Measurements from ENCODE around the gene C11orf24.

C11orf24 gene

DNA sequence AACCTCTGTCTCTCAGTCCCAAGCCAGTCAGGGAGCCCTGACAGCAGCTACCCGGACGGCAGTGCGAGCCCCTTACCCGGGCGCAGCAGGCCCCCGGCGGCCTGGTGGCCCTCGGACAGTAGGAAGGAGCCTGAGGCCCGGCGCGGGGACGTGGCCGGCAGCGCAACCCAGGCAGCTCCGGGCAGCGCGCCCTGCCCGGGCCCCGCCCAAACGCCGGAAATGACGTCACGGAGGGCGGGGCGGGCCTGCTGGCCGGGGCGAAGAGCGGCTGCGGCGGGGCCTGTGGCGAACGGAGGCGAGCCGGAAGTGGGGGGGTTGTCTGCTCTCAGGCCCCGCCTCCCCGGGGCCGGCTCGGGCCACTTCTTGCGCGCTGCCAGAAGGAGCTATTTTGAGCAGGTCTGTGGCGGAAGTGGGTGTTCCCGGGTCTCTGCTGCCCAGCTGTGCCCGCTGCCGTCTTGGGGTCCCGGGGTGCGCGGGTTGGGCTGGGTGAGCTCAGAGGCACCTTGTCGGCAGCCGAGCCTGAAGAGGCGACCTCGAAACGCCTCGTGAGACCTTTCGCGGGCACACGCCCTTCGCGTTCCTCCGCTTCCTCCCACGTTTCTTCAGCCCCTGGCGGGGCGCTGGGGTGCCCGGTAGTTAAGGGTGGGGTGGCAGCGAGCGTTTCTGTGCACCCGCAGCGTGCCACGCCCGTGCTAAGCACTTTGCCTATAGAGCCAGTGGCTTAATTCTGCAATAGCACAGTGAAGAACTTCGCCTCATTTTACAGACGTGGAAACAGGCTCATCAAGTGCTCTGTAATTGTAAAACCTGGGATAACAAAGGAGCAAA, at the start of gene C11orf24:
Gene C11orf24 (minus strand): TSS at position 193 of the 828 bp plus-strand sequence. CDS start 8,206 bp downstream, outside the sequence.
- peak within 1 kb of the TSS; percentile 96 for H3K4me3 ChIP-seq (ENCODE audit: low read length)

DNA sequence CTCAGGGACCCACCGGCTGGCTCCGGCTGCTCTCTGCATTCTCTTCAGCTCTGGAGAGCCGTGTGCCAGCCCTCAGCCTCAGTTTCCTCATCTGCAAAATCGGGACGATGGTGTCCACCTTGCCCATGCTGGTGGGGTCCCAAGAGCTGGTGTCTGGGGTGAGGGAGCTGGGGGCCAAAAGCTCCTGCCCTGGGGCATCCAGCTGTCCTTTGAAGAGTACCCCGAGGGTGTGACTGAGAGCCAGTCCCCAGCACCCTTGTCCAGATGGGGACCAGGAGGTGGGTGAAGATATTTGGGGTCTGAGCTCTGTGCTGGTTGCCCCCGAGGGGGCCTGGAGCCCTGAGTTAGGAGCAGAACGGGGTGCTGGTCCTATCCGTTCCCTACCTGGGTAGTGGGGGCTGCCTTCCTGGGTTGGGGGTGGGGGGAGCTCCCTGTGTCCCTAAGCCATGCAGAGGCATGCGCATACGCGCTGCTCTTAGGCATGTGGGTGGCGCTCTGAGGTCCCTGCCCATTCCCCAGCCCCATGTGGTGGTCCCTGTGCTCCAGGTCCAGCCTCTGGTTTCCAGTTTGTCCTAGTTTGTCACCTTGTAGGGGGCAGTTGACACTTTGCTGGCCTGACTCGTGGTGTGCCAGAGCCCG, 45.5 kb upstream of the C11orf24 start:
- no peak for DNase-seq (ENCODE audit: low read depth)
- no peak overlapping the region for H3K4me3 ChIP-seq (ENCODE audit: low read length)
- TF ChIP-seq, protein P1, sequence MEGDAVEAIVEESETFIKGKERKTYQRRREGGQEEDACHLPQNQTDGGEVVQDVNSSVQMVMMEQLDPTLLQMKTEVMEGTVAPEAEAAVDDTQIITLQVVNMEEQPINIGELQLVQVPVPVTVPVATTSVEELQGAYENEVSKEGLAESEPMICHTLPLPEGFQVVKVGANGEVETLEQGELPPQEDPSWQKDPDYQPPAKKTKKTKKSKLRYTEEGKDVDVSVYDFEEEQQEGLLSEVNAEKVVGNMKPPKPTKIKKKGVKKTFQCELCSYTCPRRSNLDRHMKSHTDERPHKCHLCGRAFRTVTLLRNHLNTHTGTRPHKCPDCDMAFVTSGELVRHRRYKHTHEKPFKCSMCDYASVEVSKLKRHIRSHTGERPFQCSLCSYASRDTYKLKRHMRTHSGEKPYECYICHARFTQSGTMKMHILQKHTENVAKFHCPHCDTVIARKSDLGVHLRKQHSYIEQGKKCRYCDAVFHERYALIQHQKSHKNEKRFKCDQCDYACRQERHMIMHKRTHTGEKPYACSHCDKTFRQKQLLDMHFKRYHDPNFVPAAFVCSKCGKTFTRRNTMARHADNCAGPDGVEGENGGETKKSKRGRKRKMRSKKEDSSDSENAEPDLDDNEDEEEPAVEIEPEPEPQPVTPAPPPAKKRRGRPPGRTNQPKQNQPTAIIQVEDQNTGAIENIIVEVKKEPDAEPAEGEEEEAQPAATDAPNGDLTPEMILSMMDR (conservative IDR thresholded peaks at IDR 0.05; ENCODE audit: low read length), result no peak

More for the DNA sequence above, at the start of gene C11orf24:
- TF ChIP-seq, protein P1 (conservative IDR thresholded peaks at IDR 0.05; ENCODE audit: low read length), result no peak; the same call in 1 of the 2 replicates
- DNase-seq (ENCODE audit: low read depth), result peak; percentile 95

DNA sequence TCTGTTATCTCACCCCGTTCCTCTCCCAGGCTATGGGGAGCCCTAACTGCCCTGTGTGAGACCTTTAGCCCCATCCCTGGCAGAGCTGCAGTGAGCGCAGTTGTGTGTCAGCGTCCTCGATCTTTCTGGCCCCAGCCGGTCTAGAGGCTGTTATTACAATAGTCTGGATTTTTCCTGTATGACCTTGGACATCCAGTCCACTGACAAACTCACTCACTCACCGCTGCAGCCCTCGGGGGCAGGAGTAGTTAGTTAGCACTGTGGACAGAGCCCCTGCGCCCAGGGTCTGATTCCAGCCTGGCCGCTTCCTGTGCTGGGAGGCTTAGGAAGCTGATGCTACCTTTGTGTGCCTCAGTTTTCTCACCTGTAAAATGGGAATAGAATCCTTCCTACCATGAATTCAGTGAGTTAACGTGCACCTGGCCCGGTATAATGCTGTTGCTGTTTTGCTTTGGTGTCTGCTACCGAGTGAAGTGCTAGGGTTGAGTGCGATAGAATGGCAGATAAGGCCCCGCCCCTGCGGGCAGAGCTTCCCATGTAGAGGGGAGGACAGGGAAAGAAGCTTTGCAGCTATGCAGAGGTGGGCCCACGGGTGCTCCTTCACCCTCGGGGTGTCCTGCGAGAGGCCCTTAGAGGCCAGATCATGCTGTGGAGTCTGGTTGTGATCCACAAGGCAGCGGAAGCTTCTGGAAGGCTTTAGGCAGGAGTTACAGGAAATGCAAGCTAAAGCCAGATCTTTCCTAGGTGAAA, 43.6 kb upstream of the C11orf24 start:
- TF ChIP-seq, protein P1 (conservative IDR thresholded peaks at IDR 0.05; ENCODE audit: low read length), result no peak
- H3K4me3 ChIP-seq (ENCODE audit: low read length), result peak overlapping the region; percentile 74
- DNase-seq (ENCODE audit: low read depth), result no peak

DNA sequence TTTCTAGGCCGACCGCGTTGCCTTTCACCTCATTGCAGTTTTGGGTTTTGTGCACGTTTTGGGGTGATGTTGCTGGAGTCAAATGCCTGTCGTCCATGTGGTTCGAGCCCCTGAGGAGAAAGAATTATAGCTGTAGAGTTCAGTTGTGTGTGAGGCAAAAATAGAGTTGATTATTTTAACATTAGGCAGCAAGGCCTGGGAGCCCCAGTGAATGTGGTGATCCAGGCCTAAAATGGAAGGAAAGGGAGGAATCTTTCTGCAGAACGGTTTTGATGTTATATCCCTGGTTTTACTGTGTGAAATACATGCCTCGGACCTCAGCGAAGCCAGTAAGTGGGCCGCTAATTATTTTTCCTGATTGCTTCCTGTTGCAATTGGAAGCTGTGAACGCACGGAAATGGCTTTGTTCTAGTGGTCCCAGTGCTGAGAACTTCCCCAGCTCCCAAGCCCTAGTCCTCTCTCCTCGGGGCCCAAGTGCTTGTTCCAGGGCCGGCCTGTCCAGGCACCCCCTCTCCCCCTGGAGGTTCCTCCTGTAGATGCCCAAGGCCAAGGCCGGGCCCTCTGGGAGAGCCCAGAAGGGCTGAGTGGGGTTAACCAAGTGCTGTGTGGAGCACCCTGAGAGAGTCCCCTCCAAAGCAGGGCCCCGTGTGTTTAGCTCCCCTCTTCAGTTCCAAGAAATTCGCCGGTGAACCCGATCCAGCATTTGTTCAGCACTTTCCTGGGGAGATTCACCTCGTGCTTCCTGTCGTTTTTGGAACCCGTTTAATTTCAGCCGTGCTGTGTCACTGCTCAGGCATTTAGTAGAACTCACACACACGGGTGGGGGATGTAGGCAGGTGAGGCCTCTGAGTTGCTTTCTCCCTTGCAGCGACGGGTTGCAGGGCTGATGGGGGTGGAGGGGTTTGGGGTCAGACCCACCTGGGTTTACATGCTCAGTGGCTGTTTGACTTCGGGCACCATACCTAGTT, 42.7 kb upstream of the C11orf24 start:
- DNase-seq (ENCODE audit: low read depth), result peak; percentile 38
- TF ChIP-seq, protein P1 (conservative IDR thresholded peaks at IDR 0.05; ENCODE audit: low read length), result no peak
- H3K4me3 ChIP-seq (ENCODE audit: low read length), result peak overlapping the region; percentile 74

DNA sequence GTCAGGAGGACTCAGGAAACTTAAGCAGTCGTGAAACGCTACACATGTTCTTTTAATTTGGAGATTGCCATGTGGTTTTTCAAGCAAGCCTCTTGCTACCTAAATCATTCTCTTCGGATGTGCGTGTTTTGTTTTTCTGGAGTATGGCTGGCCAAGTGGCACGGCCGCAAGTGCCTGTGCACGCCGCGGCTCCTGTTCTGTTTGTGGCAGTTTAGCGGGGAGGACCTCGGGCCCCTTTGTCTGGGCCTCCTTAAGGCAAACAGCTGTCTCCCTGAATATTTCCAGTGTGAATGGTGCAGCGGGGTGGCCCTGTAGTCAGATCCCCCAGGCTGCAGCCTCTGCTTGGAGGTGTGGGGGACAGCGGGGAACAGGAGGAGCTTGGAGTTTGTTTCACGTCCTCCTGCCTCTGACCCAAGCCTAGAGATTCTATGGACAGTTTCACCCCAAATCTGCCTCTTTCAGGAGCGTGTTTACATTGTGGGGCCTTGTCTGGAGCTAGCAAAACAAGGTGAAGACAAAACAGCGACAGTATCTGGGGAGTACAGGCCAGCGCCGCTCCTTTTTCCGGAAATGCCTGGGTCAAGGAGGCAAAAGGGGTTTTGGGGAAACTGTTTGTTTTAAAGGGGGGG, 41.9 kb upstream of the C11orf24 start:
- H3K4me3 ChIP-seq (ENCODE audit: low read length), result peak overlapping the region; percentile 74
- peak; percentile 76 for DNase-seq (ENCODE audit: low read depth)
- TF ChIP-seq, protein P1 (conservative IDR thresholded peaks at IDR 0.05; ENCODE audit: low read length), result no peak

Measured in AG10803 (cell line).